ENCODE results near the gene MEGF6. TPM values are rescaled to one million over a fixed set of nuclear protein-coding genes. Genes with fewer than 3 reads are reported as not detected.

MEGF6 gene
- total and polyA plus RNA-seq, 9 of the 15 experiments (the other 6 are each of a cell fraction or from before 2014, with no cell fraction given), result 0.03 to 1.7 (median 0.24) TPM; not detected in 3

GRCh38 chr1:3564921-3565831, 46.1 kb downstream of the MEGF6 start:
- BruUV-seq (replicated peaks), result no TSS peak
- TF ChIP-seq SMC3 (conservative IDR thresholded peaks at IDR 0.05; ENCODE audit: insufficient read depth, low read depth, low read length) (peak; percentile 97), STAG1 (CRISPR knock-in tag; IDR thresholded peaks at IDR 0.05; ENCODE audit: borderline replicate concordance) (peak; percentile 83; the same call in 1 of the 2 replicates), RAD21 (CRISPR knock-in tag; conservative IDR thresholded peaks at IDR 0.05 in 1 of 2, IDR thresholded peaks at IDR 0.05 in 1 of 2) (peak; percentile 84 to 94), ZNF239 (CRISPR knock-in tag; IDR thresholded peaks at IDR 0.05) (no peak), RB1 (IDR thresholded peaks at IDR 0.05; ENCODE audit: low read depth) (peak; percentile 50; the same call in 1 of the 2 replicates), ARID2 (IDR thresholded peaks at IDR 0.05) (peak; percentile 82; the same call in 1 of the 2 replicates), ZNF639 (CRISPR knock-in tag; conservative IDR thresholded peaks at IDR 0.05 in 1 of 2, IDR thresholded peaks at IDR 0.05 in 1 of 2) (no peak), CTCF (IDR thresholded peaks at IDR 0.05 in 2 of 3, conservative IDR thresholded peaks at IDR 0.05 in 1 of 3; ENCODE audit: insufficient read depth in 2 of 3, low read depth in 1 of 3, low read length in 3 of 3) (peak; percentile 89 to 94 (median 91)), ZBTB7A (IDR thresholded peaks at IDR 0.05; ENCODE audit: borderline replicate concordance, control insufficient read depth, low read depth, low read length) (peak; percentile 57), DEAF1 (CRISPR knock-in tag; IDR thresholded peaks at IDR 0.05) (peak; percentile 49)

More at GRCh38 chr1:3564921-3565831, 46.1 kb downstream of the MEGF6 start:
- in situ Hi-C loops (cut with MboI), result no loop called here
- POLR2A ChIA-PET, result interaction anchor here (0.7 to 1.0 kb wide), 3 partner anchors 8 to 274 kb away, joined by 3 to 4 read pairs (median 3); no protein-coding TSS in a partner anchor
- Histone ChIP-seq H3K9me3 (replicated peaks; ENCODE audit: control insufficient read depth, insufficient read depth, low read depth, low read length) (no peaks in the 10 kb centered on the region), H3K9ac (ENCODE audit: insufficient read depth in 1 of 2, low read depth in 2 of 2, low read length in 2 of 2) (no peak overlapping the region), H3K27ac (ENCODE audit: extremely low read depth, low read depth, low read length) (no peak overlapping the region), H4K20me1 (replicated peaks; ENCODE audit: control insufficient read depth, insufficient read depth, low read length) (peaks cover 54% of the 10 kb centered on the region), H3K4me1 (replicated peaks in 1 of 2; ENCODE audit: control insufficient read depth in 2 of 2, insufficient read depth in 2 of 2, low read length in 2 of 2) (peaks cover 0 to 21% of the 10 kb centered on the region in 2 experiments; a peak in 1 of 5 replicates), H3K27me3 (ENCODE audit: control insufficient read depth in 2 of 2, insufficient read depth in 2 of 2, low read length in 2 of 2) (peaks cover 20 to 63% of the 10 kb centered on the region in 2 experiments), H3K4me2 (ENCODE audit: insufficient read depth, low read length) (no peak overlapping the region), H3K36me3 (ENCODE audit: control insufficient read depth, insufficient read depth, low read length) (no peaks in the 10 kb centered on the region), H3K9me1 (ENCODE audit: control insufficient read depth, insufficient read depth, low read length) (peaks cover 5% of the 10 kb centered on the region), H3K79me2 (ENCODE audit: control insufficient read depth, insufficient read depth, low read length) (no peaks in the 10 kb centered on the region), H3K4me3 (no peak overlapping the region), H2AFZ (ENCODE audit: low read depth, low read length) (no peak overlapping the region)
- intact Hi-C loops (cut with micrococcal nuclease), result loop anchor here (1.0 to 5.0 kb wide), 3 partner anchors 54 to 159 kb away; no protein-coding TSS in a partner anchor
- CTCF ChIA-PET (ENCODE audit: low intra/inter-chr PET ratio), result interaction anchor here (1.1 to 1.8 kb wide), 3 partner anchors 50 to 160 kb away, joined by 4 to 12 read pairs (median 5); no protein-coding TSS in a partner anchor
- 11% methylated on average over 28 of the region's 29 CpGs for WGBS (ENCODE audit: insufficient coverage, low coverage, missing lambda C conversion rate)
- FAIRE-seq, result peak; percentile 55
- peak; percentile 80 for ATAC-seq
- peak; percentile 57 to 89 (median 86) for DNase-seq (ENCODE audit: extremely low read depth in 1 of 4, low spot score in 3 of 4)

All from K562 (cell line).